ENCODE results near the gene EHMT1.
"Not testable (repeated sequence)": the region's sequence is repeated elsewhere in the genome, so short reads cannot be mapped to it uniquely, and the experiment has no call there.

EHMT1 gene

GRCh38 chr9:137774775-137775386, 156.1 kb downstream of the EHMT1 start:
- no peak for DNase-seq
- TF ChIP-seq CTCF (IDR thresholded peaks at IDR 0.05; ENCODE audit: low read depth, low read length), result no peak
- H3K36me3 ChIP-seq, result peaks cover 53% of the 10 kb centered on the region

GRCh38 chr9:137776306-137776995, 157.6 kb downstream of the EHMT1 start:
- TF ChIP-seq CTCF (IDR thresholded peaks at IDR 0.05; ENCODE audit: low read depth, low read length), result no peak
- no peak for DNase-seq
- Histone ChIP-seq H3K27me3 (no peaks in the 10 kb centered on the region), H3K9me3 (no peaks in the 10 kb centered on the region), H3K4me3 (ENCODE audit: low read depth, low read length) (no peak overlapping the region), H3K4me1 (no peaks in the 10 kb centered on the region), H3K36me3 (peaks cover 47% of the 10 kb centered on the region)

More at GRCh38 chr9:137774775-137775386, 156.1 kb downstream of the EHMT1 start:
- H3K9me3 ChIP-seq, result no peaks in the 10 kb centered on the region
- no peak overlapping the region for H3K4me3 ChIP-seq (ENCODE audit: low read depth, low read length)
- no peaks in the 10 kb centered on the region for H3K27me3 ChIP-seq
- no peaks in the 10 kb centered on the region for H3K4me1 ChIP-seq

- Histone ChIP-seq H3K36me3 (peaks cover 60% of the 10 kb centered on the region), H3K4me3 (ENCODE audit: low read depth, low read length) (no peak overlapping the region), H3K9me3 (no peaks in the 10 kb centered on the region), H3K27me3 (no peaks in the 10 kb centered on the region), H3K4me1 (no peaks in the 10 kb centered on the region)
- DNase-seq, result no peak
- TF ChIP-seq CTCF (IDR thresholded peaks at IDR 0.05; ENCODE audit: low read depth, low read length), result no peak
Observed at GRCh38 chr9:137777761-137778160, 159.0 kb downstream of the EHMT1 start.

- no peak for DNase-seq
- Histone ChIP-seq H3K9me3 (no peaks in the 10 kb centered on the region), H3K36me3 (peaks cover 63% of the 10 kb centered on the region)
Observed at GRCh38 chr9:137778336-137778735, 159.5 kb downstream of the EHMT1 start.

GRCh38 chr9:137778914-137779313, 160.1 kb downstream of the EHMT1 start:
- no peak for TF ChIP-seq CTCF (IDR thresholded peaks at IDR 0.05; ENCODE audit: low read depth, low read length)
- Histone ChIP-seq H3K4me1 (no peaks in the 10 kb centered on the region), H3K36me3 (peaks cover 63% of the 10 kb centered on the region), H3K27me3 (no peaks in the 10 kb centered on the region), H3K9me3 (no peaks in the 10 kb centered on the region), H3K4me3 (ENCODE audit: low read depth, low read length) (no peak overlapping the region)
- DNase-seq, result no peak

More at GRCh38 chr9:137778336-137778735, 159.5 kb downstream of the EHMT1 start:
- TF ChIP-seq CTCF (IDR thresholded peaks at IDR 0.05; ENCODE audit: low read depth, low read length), result no peak
- Histone ChIP-seq H3K4me1 (no peaks in the 10 kb centered on the region), H3K27me3 (no peaks in the 10 kb centered on the region), H3K4me3 (ENCODE audit: low read depth, low read length) (no peak overlapping the region)

- peaks cover 60% of the 10 kb centered on the region for H3K36me3 ChIP-seq
- H3K4me3 ChIP-seq (ENCODE audit: low read depth, low read length); H3K9me3 ChIP-seq; H3K4me1 ChIP-seq; H3K27me3 ChIP-seq; DNase-seq: not testable (repeated sequence)
Observed at GRCh38 chr9:137780031-137780430, 161.2 kb downstream of the EHMT1 start.

Measured in BE2C (cell line).